ENCODE data around the gene TMEM221. TPM values are rescaled to one million over a fixed set of nuclear protein-coding genes. Genes with fewer than 3 reads are reported as not detected.

The TMEM221 gene
- total and polyA plus RNA-seq, 9 of the 15 experiments (the other 6 are each of a cell fraction or from before 2014, with no cell fraction given): 0.06 to 0.35 TPM; not detected in 7

- Histone ChIP-seq H3K4me1 (replicated peaks in 1 of 2; ENCODE audit: control insufficient read depth in 2 of 2, insufficient read depth in 2 of 2, low read length in 2 of 2) (peaks cover 0 to 6% of the 10 kb centered on the region in 2 experiments; a peak in 2 of 5 replicates), H3K9me1 (ENCODE audit: control insufficient read depth, insufficient read depth, low read length) (no peaks in the 10 kb centered on the region), H3K9ac (ENCODE audit: insufficient read depth in 1 of 2, low read depth in 2 of 2, low read length in 2 of 2) (no peak overlapping the region), H2AFZ (ENCODE audit: low read depth, low read length) (no peak overlapping the region), H3K27me3 (ENCODE audit: control insufficient read depth in 2 of 2, insufficient read depth in 2 of 2, low read length in 2 of 2) (peaks cover 0 to 23% of the 10 kb centered on the region in 2 experiments; a peak in 4 of 5 replicates), H3K4me2 (ENCODE audit: insufficient read depth, low read length) (no peak overlapping the region), H3K9me3 (replicated peaks; ENCODE audit: control insufficient read depth, insufficient read depth, low read depth, low read length) (peaks cover 5% of the 10 kb centered on the region), H4K20me1 (replicated peaks; ENCODE audit: control insufficient read depth, insufficient read depth, low read length) (no peaks in the 10 kb centered on the region; the same call in none of the 2 replicates), H3K36me3 (ENCODE audit: control insufficient read depth, insufficient read depth, low read length) (no peaks in the 10 kb centered on the region), H3K79me2 (ENCODE audit: control insufficient read depth, insufficient read depth, low read length) (no peaks in the 10 kb centered on the region), H3K4me3 (no peak overlapping the region), H3K27ac (ENCODE audit: extremely low read depth, low read depth, low read length) (no peak overlapping the region)
- POLR2A ChIA-PET: interaction anchor here (0.6 to 1.2 kb wide), 4 partner anchors 8 to 664 kb away, joined by 3 to 4 read pairs (median 4); no protein-coding TSS in a partner anchor
- ATAC-seq (no peak), DNase-seq (ENCODE audit: extremely low read depth in 1 of 4, low spot score in 3 of 4) (no peak), FAIRE-seq (no peak)
- intact Hi-C loops (cut with micrococcal nuclease) (no loop called here), in situ Hi-C loops (cut with MboI) (no loop called here)
- TF ChIP-seq ATF4 (CRISPR knock-in tag; IDR thresholded peaks at IDR 0.05): no peak
- peak; percentile 62 for TF ChIP-seq ZFP36 (IDR thresholded peaks at IDR 0.05; ENCODE audit: low read depth, low read length, partially characterized antibody)
- TF ChIP-seq KDM1A (IDR thresholded peaks at IDR 0.05): peak in 1 of 2 experiments; percentile 26; a peak in 1 of 4 replicates
- peak; percentile 73; the same call in 1 of the 2 replicates for TF ChIP-seq ZNF3 (CRISPR knock-in tag; IDR thresholded peaks at IDR 0.05)
- TF ChIP-seq RBM25 (IDR thresholded peaks at IDR 0.05; ENCODE audit: low read depth, low read length, severe bottlenecking): peak; percentile 63
- TF ChIP-seq HLTF (IDR thresholded peaks at IDR 0.05): no peak
- TF ChIP-seq VEZF1 (CRISPR knock-in tag; IDR thresholded peaks at IDR 0.05): no peak
- TF ChIP-seq SMARCA5 (IDR thresholded peaks at IDR 0.05): 0 out of 2 replicates have a peak, but pooled peaks have one; percentile 40
- TF ChIP-seq BCOR (IDR thresholded peaks at IDR 0.05): peak; percentile 67
- WGBS (ENCODE audit: insufficient coverage, low coverage, missing lambda C conversion rate): 3% methylated on average over 7 of the region's 7 CpGs
- no TSS peak for BruUV-seq (replicated peaks)
- CTCF ChIA-PET (ENCODE audit: low intra/inter-chr PET ratio): no interaction called here
Measured at GRCh38 chr19:17436874-17437267, 11.6 kb downstream of the TMEM221 start.

All from K562 (cell line).